ENCODE data around the gene BTC.

BTC gene

DNA sequence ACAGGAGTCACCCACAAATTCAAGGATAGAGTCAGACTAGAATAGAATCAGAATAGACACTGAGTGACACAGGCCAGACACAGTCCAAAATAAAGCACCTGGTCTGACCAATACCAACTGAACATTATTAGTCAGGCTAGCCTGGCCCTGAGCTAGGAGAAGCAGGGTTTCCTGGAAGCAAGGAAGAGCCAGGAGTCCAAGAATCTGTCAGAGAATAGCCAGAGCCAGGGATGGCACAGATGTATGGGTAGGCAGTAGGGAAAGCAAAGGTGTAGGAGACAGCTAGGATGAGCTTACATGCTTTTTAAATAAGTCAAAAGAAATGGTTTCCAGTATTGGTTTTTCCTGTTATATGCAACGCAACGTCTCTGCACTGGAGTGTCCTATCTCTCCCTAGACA is 3.7 kb downstream of the BTC start:
- DNase-seq (ENCODE audit: low read depth), result no peak
- TF ChIP-seq, protein P1, sequence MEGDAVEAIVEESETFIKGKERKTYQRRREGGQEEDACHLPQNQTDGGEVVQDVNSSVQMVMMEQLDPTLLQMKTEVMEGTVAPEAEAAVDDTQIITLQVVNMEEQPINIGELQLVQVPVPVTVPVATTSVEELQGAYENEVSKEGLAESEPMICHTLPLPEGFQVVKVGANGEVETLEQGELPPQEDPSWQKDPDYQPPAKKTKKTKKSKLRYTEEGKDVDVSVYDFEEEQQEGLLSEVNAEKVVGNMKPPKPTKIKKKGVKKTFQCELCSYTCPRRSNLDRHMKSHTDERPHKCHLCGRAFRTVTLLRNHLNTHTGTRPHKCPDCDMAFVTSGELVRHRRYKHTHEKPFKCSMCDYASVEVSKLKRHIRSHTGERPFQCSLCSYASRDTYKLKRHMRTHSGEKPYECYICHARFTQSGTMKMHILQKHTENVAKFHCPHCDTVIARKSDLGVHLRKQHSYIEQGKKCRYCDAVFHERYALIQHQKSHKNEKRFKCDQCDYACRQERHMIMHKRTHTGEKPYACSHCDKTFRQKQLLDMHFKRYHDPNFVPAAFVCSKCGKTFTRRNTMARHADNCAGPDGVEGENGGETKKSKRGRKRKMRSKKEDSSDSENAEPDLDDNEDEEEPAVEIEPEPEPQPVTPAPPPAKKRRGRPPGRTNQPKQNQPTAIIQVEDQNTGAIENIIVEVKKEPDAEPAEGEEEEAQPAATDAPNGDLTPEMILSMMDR (conservative IDR thresholded peaks at IDR 0.05; ENCODE audit: control insufficient read depth, insufficient read depth, low read depth, low read length), result no peak
- H3K4me3 ChIP-seq (ENCODE audit: control insufficient read depth, low read depth, low read length), result no peak overlapping the region

DNA sequence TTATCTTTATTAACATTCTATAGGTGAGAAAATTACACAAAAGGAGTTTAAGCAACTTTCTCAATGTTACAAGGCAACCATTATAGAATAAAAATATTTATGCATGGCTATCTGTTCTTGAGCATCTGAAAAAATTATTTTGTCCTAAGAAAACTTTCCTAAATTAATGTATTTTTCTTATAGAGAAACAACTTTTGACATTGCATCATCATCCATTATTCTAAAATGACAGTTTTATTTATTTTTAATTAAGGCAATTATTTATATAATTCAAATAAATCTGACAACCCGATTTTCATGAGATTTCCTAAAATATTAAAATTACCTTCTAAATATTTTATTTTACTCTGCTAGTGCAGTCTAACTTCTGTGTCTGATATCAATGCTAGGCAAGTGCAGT is 4.8 kb downstream of the BTC start:
- no peak for DNase-seq (ENCODE audit: low read depth)
- no peak overlapping the region for H3K4me3 ChIP-seq (ENCODE audit: control insufficient read depth, low read depth, low read length)
- TF ChIP-seq, protein P1 (conservative IDR thresholded peaks at IDR 0.05; ENCODE audit: control insufficient read depth, insufficient read depth, low read depth, low read length), result no peak

GRCh38 chr4:74777531-74777930 is 16.8 kb downstream of the BTC start:
- TF ChIP-seq, protein P1 (conservative IDR thresholded peaks at IDR 0.05; ENCODE audit: control insufficient read depth, insufficient read depth, low read depth, low read length), result no peak
- DNase-seq (ENCODE audit: low read depth), result peak; percentile 15

DNA sequence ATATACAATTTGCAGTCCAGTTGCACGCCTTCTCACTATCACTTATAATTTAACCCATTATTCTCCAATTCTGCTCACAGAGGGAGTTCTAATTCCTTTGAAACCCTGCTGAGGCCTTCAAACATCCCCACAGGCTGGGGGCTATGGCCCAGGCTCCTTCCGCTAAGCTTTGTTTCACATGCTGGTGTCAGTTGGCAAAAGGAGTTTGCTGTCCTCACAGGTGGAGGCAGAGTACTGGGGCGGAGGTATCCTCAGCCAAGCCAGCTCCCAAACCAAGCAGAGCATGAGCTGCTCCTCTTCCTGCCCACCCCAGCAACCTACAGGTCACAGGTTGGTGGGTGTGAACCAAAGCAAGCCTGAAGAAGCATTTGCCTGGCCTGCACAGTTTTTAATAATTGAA is 21.5 kb downstream of the BTC start:
- H3K4me3 ChIP-seq (ENCODE audit: control insufficient read depth, low read depth, low read length), result no peak overlapping the region
- no peak for DNase-seq (ENCODE audit: low read depth)
- TF ChIP-seq, protein P1 (conservative IDR thresholded peaks at IDR 0.05; ENCODE audit: control insufficient read depth, insufficient read depth, low read depth, low read length), result no peak

More at GRCh38 chr4:74777531-74777930, 16.8 kb downstream of the BTC start:
- no peak overlapping the region for H3K4me3 ChIP-seq (ENCODE audit: control insufficient read depth, low read depth, low read length)

DNA sequence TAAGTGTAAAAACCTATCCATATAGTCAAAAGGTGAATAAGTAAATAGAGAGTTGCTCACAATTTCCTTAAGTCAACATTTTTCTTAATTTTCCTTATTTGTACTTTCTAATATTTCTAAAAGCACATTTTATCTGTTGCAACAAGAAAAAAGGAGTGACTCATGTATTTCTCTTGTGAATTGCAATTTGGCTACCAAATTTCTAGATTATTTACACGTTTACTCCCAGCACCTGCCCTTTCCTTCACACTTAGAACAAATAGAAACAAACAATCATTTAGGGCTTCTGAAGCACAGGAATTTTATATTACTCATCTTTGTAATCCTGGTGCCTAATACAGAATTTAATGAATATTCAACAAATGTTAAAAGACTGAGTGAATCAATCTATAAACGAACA is 22.2 kb downstream of the BTC start:
- TF ChIP-seq, protein P1 (conservative IDR thresholded peaks at IDR 0.05; ENCODE audit: control insufficient read depth, insufficient read depth, low read depth, low read length), result no peak
- DNase-seq (ENCODE audit: low read depth), result no peak
- H3K4me3 ChIP-seq (ENCODE audit: control insufficient read depth, low read depth, low read length), result no peak overlapping the region

GRCh38 chr4:74770226-74770910 is 24.0 kb downstream of the BTC start:
- H3K4me3 ChIP-seq (ENCODE audit: control insufficient read depth, low read depth, low read length), result no peak overlapping the region
- DNase-seq (ENCODE audit: low read depth), result no peak
- TF ChIP-seq, protein P1 (conservative IDR thresholded peaks at IDR 0.05; ENCODE audit: control insufficient read depth, insufficient read depth, low read depth, low read length), result no peak

Data from fibroblast of mammary gland (primary cell).